IMR-90 (cell line): Measurements from ENCODE around the gene HERPUD1. TPM values are rescaled to one million over a fixed set of nuclear protein-coding genes. Genes with fewer than 3 reads are reported as not detected.

Source experiments
- ATAC-seq: fragments of 200-7000 bp; cut with Tn5 transposase; 2 replicates; pipeline ENCODE4 v1.9.1; 2020; ENCODE audit warnings: low read depth, mild to moderate bottlenecking, moderate library complexity
- BruUV-seq: library from RNA; stranded (reverse); fragments of 400-500 nt; replicated peaks from 2 replicates; lab custom pipeline; 2021; lab: Mats Ljungman, UMichigan
- CTCF ChIA-PET: fragments of 300-600 bp; formaldehyde crosslinking; extraction: SDS; loops from one replicate; lab custom pipeline; 2021; ENCODE audit warnings: antibody characterized with exemption; lab: Yijun Ruan, JAX
- POLR2A ChIA-PET: fragments of 300-600 bp; sonication (Branson Sonifier 250); formaldehyde crosslinking; loops from one replicate; lab custom pipeline; 2022; ENCODE audit warnings: antibody characterized with exemption; ENCODE audit not compliant: unreplicated experiment; lab: Charles Lee
- DNase-seq: peaks from one replicate; pipeline ENCODE4 v3.0.0; 2013
- H2AFZ ChIP-seq: replicated peaks from 2 replicates; pipeline ENCODE3; 2013; ENCODE audit warnings: low read length, mild to moderate bottlenecking; ENCODE audit not compliant: poor library complexity
- H2AK5ac ChIP-seq: 2 replicates; pipeline ENCODE4 v1.6.1; 2013; ENCODE audit warnings: low read depth, low read length, inconsistent platforms
- H2AK9ac ChIP-seq: replicated peaks from 2 replicates; pipeline ENCODE3; 2013; ENCODE audit warnings: mild to moderate bottlenecking, low read depth, low read length, moderate library complexity; ENCODE audit not compliant: poor library complexity
- H2BK120ac ChIP-seq: 2 replicates; pipeline ENCODE4 v1.6.1; 2013; ENCODE audit warnings: low read depth, low read length, inconsistent platforms
- H2BK15ac ChIP-seq: 3 replicates; pipeline ENCODE4 v1.6.1; 2013; ENCODE audit warnings: low read depth, low read length, inconsistent platforms
- H2BK20ac ChIP-seq: 2 replicates; pipeline ENCODE4 v1.6.1; 2013; ENCODE audit warnings: low read depth, mild to moderate bottlenecking, inconsistent platforms, low read length, moderate library complexity
- H2BK5ac ChIP-seq: 2 replicates; pipeline ENCODE4 v1.6.1; 2013; ENCODE audit warnings: mild to moderate bottlenecking, low read depth, low read length, inconsistent platforms; ENCODE audit not compliant: poor library complexity, severe bottlenecking
- H3K14ac ChIP-seq: replicated peaks from 2 replicates; pipeline ENCODE4 v1.6.1; 2013; ENCODE audit warnings: low read depth, low read length, inconsistent platforms
- H3K18ac ChIP-seq: 2 replicates; pipeline ENCODE4 v1.6.1; 2013; ENCODE audit warnings: low read depth, low read length, control low read depth
- H3K23ac ChIP-seq: 2 replicates; pipeline ENCODE4 v1.6.1; 2013; ENCODE audit warnings: low read depth, low read length, inconsistent platforms
- H3K27ac ChIP-seq: 2 replicates; pipeline ENCODE4 v1.5.1; 2013; ENCODE audit warnings: mild to moderate bottlenecking, control low read depth, low read length; ENCODE audit not compliant: insufficient read depth
- H3K27me3 ChIP-seq: 2 replicates; pipeline ENCODE4 v1.6.1; 2013; ENCODE audit warnings: low read length; ENCODE audit not compliant: control insufficient read depth, insufficient read depth
- H3K36me3 ChIP-seq: 2 replicates; pipeline ENCODE4 v1.6.1; 2013; ENCODE audit warnings: low read length, mixed read lengths; ENCODE audit not compliant: control insufficient read depth, insufficient read depth
- H3K4ac ChIP-seq: 2 replicates; pipeline ENCODE4 v1.6.1; 2013; ENCODE audit warnings: low read depth, low read length, inconsistent platforms
- H3K4me1 ChIP-seq: 2 replicates; pipeline ENCODE4 v1.6.1; 2013; ENCODE audit warnings: low read length, mixed read lengths; ENCODE audit not compliant: control insufficient read depth, insufficient read depth
- H3K4me2 ChIP-seq: 2 replicates; pipeline ENCODE4 v1.6.1; 2013; ENCODE audit warnings: low read depth, mild to moderate bottlenecking, control low read depth, low read length, moderate library complexity
- H3K4me3 ChIP-seq: 2 replicates; pipeline ENCODE4 v1.5.1; 2013; ENCODE audit warnings: low read depth, mild to moderate bottlenecking, control low read depth, low read length, moderate library complexity; ENCODE audit not compliant: insufficient read depth
- H3K56ac ChIP-seq: 2 replicates; pipeline ENCODE4 v1.6.1; 2013; ENCODE audit warnings: low read length, inconsistent platforms; ENCODE audit not compliant: insufficient read depth; ENCODE audit errors: extremely low read depth
- H3K79me1 ChIP-seq, 2 experiments: 2 replicates each; pipeline ENCODE4 v1.6.1; 2013; ENCODE audit warnings: low read length in 2 of 2, inconsistent platforms in 1 of 2, low read depth in 1 of 2
- H3K9ac ChIP-seq: 2 replicates; pipeline ENCODE4 v1.6.1; 2013; ENCODE audit warnings: low read depth, low read length, control low read depth
- H3K9me1 ChIP-seq: 2 replicates; pipeline ENCODE4 v1.6.1; 2013; ENCODE audit warnings: low read length, inconsistent platforms; ENCODE audit not compliant: insufficient read depth
- H3K9me3 ChIP-seq: 2 replicates; pipeline ENCODE4 v1.6.1; 2013; ENCODE audit warnings: low read length; ENCODE audit not compliant: control insufficient read depth, insufficient read depth
- H4K20me1 ChIP-seq: 2 replicates; pipeline ENCODE4 v1.6.1; 2013; ENCODE audit warnings: low read length, inconsistent platforms; ENCODE audit not compliant: insufficient read depth
- H4K5ac ChIP-seq: 2 replicates; pipeline ENCODE4 v1.6.1; 2013; ENCODE audit warnings: mild to moderate bottlenecking, low read depth, low read length, control low read depth
- H4K8ac ChIP-seq, 2 experiments: 2 replicates each; pipeline ENCODE4 v1.6.1; 2013; ENCODE audit warnings: low read depth in 2 of 2, low read length in 2 of 2, control low read depth in 1 of 2, inconsistent platforms in 1 of 2
- H4K91ac ChIP-seq: 2 replicates; pipeline ENCODE4 v1.6.1; 2013; ENCODE audit warnings: low read depth, low read length, inconsistent platforms; ENCODE audit not compliant: insufficient read depth
- BHLHE40 ChIP-seq: fragments of 150-350 bp; IDR thresholded peaks from 2 replicates; pipeline ENCODE4 v1.6.1; 2016; ENCODE audit warnings: mild to moderate bottlenecking, low read depth, low read length
- CEBPB ChIP-seq: IDR thresholded peaks from 2 replicates; pipeline ENCODE4 v1.6.1; 2012; ENCODE audit warnings: low read depth, low read length, improper control_type of control experiment
- CHD1 ChIP-seq: IDR thresholded peaks from 2 replicates; pipeline ENCODE4 v1.6.1; 2012; ENCODE audit warnings: low read depth, low read length, improper control_type of control experiment
- CTCF ChIP-seq: conservative IDR thresholded peaks from 2 replicates; pipeline ENCODE4 v1.5.1; 2012; ENCODE audit warnings: mild to moderate bottlenecking, low read depth, low read length, improper control_type of control experiment
- ELK1 ChIP-seq: fragments of 150-350 bp; IDR thresholded peaks from 2 replicates; pipeline ENCODE4 v1.6.1; 2016; ENCODE audit warnings: low read depth, mild to moderate bottlenecking, low read length, moderate library complexity, borderline replicate concordance
- FOS ChIP-seq: fragments of 150-350 bp; IDR thresholded peaks from 2 replicates; pipeline ENCODE4 v1.6.1; 2016; ENCODE audit warnings: low read depth, low read length
- MAFK ChIP-seq: IDR thresholded peaks from 2 replicates; pipeline ENCODE4 v1.6.1; 2012; ENCODE audit warnings: low read depth, low read length, improper control_type of control experiment
- MAZ ChIP-seq: IDR thresholded peaks from 2 replicates; pipeline ENCODE4 v1.6.1; 2012; ENCODE audit warnings: low read depth, mild to moderate bottlenecking, low read length, improper control_type of control experiment, moderate library complexity, borderline replicate concordance
- MXI1 ChIP-seq: IDR thresholded peaks from 2 replicates; pipeline ENCODE4 v1.6.1; 2012; ENCODE audit warnings: low read depth, mild to moderate bottlenecking, low read length, moderate library complexity, borderline replicate concordance
- NFE2L2 ChIP-seq: fragments of 150-350 bp; IDR thresholded peaks from 2 replicates; pipeline ENCODE4 v1.6.1; 2016; ENCODE audit warnings: low read depth, mild to moderate bottlenecking, low read length
- POLR2A ChIP-seq: IDR thresholded peaks from 2 replicates; pipeline ENCODE4 v1.6.1; 2012; ENCODE audit warnings: mild to moderate bottlenecking, low read depth, low read length
- RAD21 ChIP-seq: IDR thresholded peaks from 2 replicates; pipeline ENCODE4 v1.6.1; 2012; ENCODE audit warnings: low read length, improper control_type of control experiment
- RCOR1 ChIP-seq: IDR thresholded peaks from 2 replicates; pipeline ENCODE4 v1.6.1; 2012; ENCODE audit warnings: mild to moderate bottlenecking, low read length, improper control_type of control experiment; ENCODE audit not compliant: insufficient replicate concordance
- RFX5 ChIP-seq: IDR thresholded peaks from 2 replicates; pipeline ENCODE4 v1.8.0; 2012; ENCODE audit warnings: low read depth, mild to moderate bottlenecking, low read length, moderate library complexity
- SMC3 ChIP-seq: fragments of 150-350 bp; IDR thresholded peaks from 2 replicates; pipeline ENCODE4 v1.6.1; 2016; ENCODE audit warnings: low read depth, mild to moderate bottlenecking, antibody characterized with exemption, low read length, moderate library complexity
- USF2 ChIP-seq: fragments of 150-350 bp; IDR thresholded peaks from 2 replicates; pipeline ENCODE4 v1.6.1; 2017; ENCODE audit warnings: mild to moderate bottlenecking, antibody characterized with exemption, low read length, low read depth
- WGBS, 2 experiments: methylation state at CpG; one replicate each; pipeline versions ENCODE4 v1.1.5 to v1.1.7; 2013; ENCODE audit warnings: missing lambda C conversion rate in 2 of 2; ENCODE audit not compliant: insufficient read length in 1 of 2; ENCODE audit errors: extremely low coverage in 2 of 2; 5-methylcytosine and 5-hydroxymethylcytosine counted together
- dilution Hi-C: fragments of 300-500 bp; cut with HindIII; formaldehyde crosslinking; loops from one replicate; pipeline ENCODE4 v1.14.3; 2018; ENCODE audit warnings: low sequenced_read_pairs; ENCODE audit not compliant: unreplicated experiment
- in situ Hi-C: fragments of 300-500 bp; cut with MboI; formaldehyde crosslinking; loops from 3 replicates; pipeline ENCODE4 v1.14.3; 2019; ENCODE audit warnings: low sequenced_read_pairs, inconsistent platforms, mixed read lengths
- intact Hi-C: fragments of 100-400 bp; cut with micrococcal nuclease; formaldehyde crosslinking; loops from 2 replicates; pipeline ENCODE4 v1.10.0; 2022
- polyA plus RNA-seq, 3 experiments: library from polyadenylated mRNA; depleted of rRNA; stranded (reverse); fragments of >200 nt; gene quantifications; 2 replicates each; pipeline ENCODE4 v1.2.3, GENCODE V29; 2012; ENCODE audit warnings: low replicate concordance in 1 of 3
- total RNA-seq: library from RNA; depleted of rRNA; stranded (reverse); fragments of >200 nt; gene quantifications from 2 replicates; pipeline ENCODE4 v1.2.3, GENCODE V29; 2012

The HERPUD1 gene
- total and polyA plus RNA-seq, 2 of the 4 experiments (the other 2 are of a cell fraction) = 130 to 148 TPM

GRCh38 chr16:56921571-56921970 is 10.4 kb upstream of the HERPUD1 start:
- Histone ChIP-seq H3K9me3 (no peaks in the 10 kb centered on the region), H3K36me3 (no peaks in the 10 kb centered on the region; the same call in 1 of the 2 replicates), H2BK20ac (no peak overlapping the region), H3K4me1 (no peaks in the 10 kb centered on the region), H3K4me2 (no peak overlapping the region), H4K5ac (no peak overlapping the region), H3K56ac (no peak overlapping the region), H3K9ac (no peak overlapping the region), H4K20me1 (no peaks in the 10 kb centered on the region), H2BK120ac (no peak overlapping the region), H3K4me3 (no peak overlapping the region), H3K14ac (no peak overlapping the region), H2BK15ac (no peak overlapping the region), H3K18ac (no peak overlapping the region), H3K4ac (no peak overlapping the region), H2BK5ac (no peak overlapping the region), H3K27me3 (peaks cover 21% of the 10 kb centered on the region), H2AK5ac (no peak overlapping the region), H4K91ac (no peak overlapping the region), H2AFZ (no peak overlapping the region), H2AK9ac (no peak overlapping the region), H3K23ac (no peak overlapping the region), H3K27ac (no peak overlapping the region), H4K8ac (no peak overlapping the region), H3K9me1 (no peaks in the 10 kb centered on the region), H3K79me1 (no peaks in the 10 kb centered on the region)
- BruUV-seq = no TSS peak
- CTCF ChIA-PET = interaction anchor here (0.6 kb wide), 1 partner anchor 192 kb away, joined by 5 read pairs; no protein-coding TSS in a partner anchor
- intact Hi-C loops (no loop called here), in situ Hi-C loops (no loop called here), dilution Hi-C loops (no loop called here)
- DNase-seq = no peak
- ATAC-seq = no peak
- no CpG with 5 or more reads among the region's 4 CpGs for whole genome bisulfite sequencing, 2 experiments
- POLR2A ChIA-PET = interaction anchor here (0.6 kb wide), 1 partner anchor 12 kb away, joined by 5 read pairs; no protein-coding TSS in a partner anchor
- TF ChIP-seq FOS = no peak
- no peak for TF ChIP-seq RAD21
- no peak for TF ChIP-seq CTCF
- TF ChIP-seq BHLHE40 = no peak
- TF ChIP-seq MAFK = no peak
- TF ChIP-seq POLR2A = no peak
- TF ChIP-seq NFE2L2 = no peak
- no peak for TF ChIP-seq RCOR1
- no peak for TF ChIP-seq CEBPB
- TF ChIP-seq RFX5 = no peak
- TF ChIP-seq USF2 = no peak
- TF ChIP-seq MXI1 = no peak
- TF ChIP-seq SMC3 = no peak
- no peak for TF ChIP-seq MAZ
- no peak for TF ChIP-seq CHD1
- no peak for TF ChIP-seq ELK1
